DOHH2 (cell line): ENCODE measurements around the gene MACROD2.

Experiments
- H3F3A ChIP-seq: fragments of 200-600 bp; sonication (generic), shearing (Covaris generic); 2 replicates; pipeline ENCODE4 v1.6.0; 2016; ENCODE audit warnings: antibody characterized with exemption, mild to moderate bottlenecking; ENCODE audit not compliant: control insufficient read depth, insufficient read depth
- H3K27ac ChIP-seq: fragments of 200-600 bp; sonication (generic); 2 replicates; pipeline ENCODE4 v1.5.1; 2014; ENCODE audit warnings: low read depth, mild to moderate bottlenecking, low read length, moderate library complexity
- H3K27me3 ChIP-seq: fragments of 200-600 bp; sonication (generic); 2 replicates; pipeline ENCODE4 v1.6.1; 2014; ENCODE audit warnings: mild to moderate bottlenecking, low read length, mixed read lengths; ENCODE audit not compliant: control insufficient read depth
- H3K36me3 ChIP-seq: fragments of 200-600 bp; sonication (generic); 2 replicates; pipeline ENCODE4 v1.6.1; 2014; ENCODE audit warnings: mild to moderate bottlenecking, low read length, moderate library complexity, mixed read lengths; ENCODE audit not compliant: control insufficient read depth
- H3K4me1 ChIP-seq: fragments of 200-600 bp; sonication (generic); 2 replicates; pipeline ENCODE4 v1.6.1; 2014; ENCODE audit warnings: mild to moderate bottlenecking, low read length, mixed read lengths; ENCODE audit not compliant: control insufficient read depth
- H3K4me2 ChIP-seq: fragments of 200-600 bp; sonication (generic); 2 replicates; pipeline ENCODE4 v1.6.0; 2014; ENCODE audit warnings: mild to moderate bottlenecking, low read length, moderate library complexity
- H3K4me3 ChIP-seq: fragments of 200-600 bp; sonication (generic); 2 replicates; pipeline ENCODE4 v1.5.1; 2014; ENCODE audit warnings: mild to moderate bottlenecking, low read length, mixed read lengths
- H3K79me2 ChIP-seq: fragments of 200-600 bp; sonication (generic); 2 replicates; pipeline ENCODE4 v1.6.1; 2014; ENCODE audit warnings: mild to moderate bottlenecking, low read length, mixed read lengths; ENCODE audit not compliant: control insufficient read depth
- H3K9me2 ChIP-seq: fragments of 200-600 bp; sonication (generic); replicated peaks from 2 replicates; pipeline ENCODE4 v1.6.1; 2014; ENCODE audit warnings: mild to moderate bottlenecking, low read length, mixed read lengths; ENCODE audit not compliant: control insufficient read depth
- H3K9me3 ChIP-seq: fragments of 200-600 bp; sonication (generic); 2 replicates; pipeline ENCODE4 v1.6.1; 2014; ENCODE audit warnings: antibody characterized with exemption, low read length, mixed read lengths; ENCODE audit not compliant: control insufficient read depth, insufficient read depth
- H4K20me1 ChIP-seq: fragments of 200-600 bp; sonication (generic); 2 replicates; pipeline ENCODE4 v1.6.0; 2014; ENCODE audit warnings: low read depth, mild to moderate bottlenecking, antibody characterized with exemption, low read length, moderate library complexity; ENCODE audit not compliant: control insufficient read depth, insufficient read depth
- CTCF ChIP-seq: fragments of 200-600 bp; sonication (generic); IDR thresholded peaks from one replicate; pipeline ENCODE4 v1.5.1; 2014; ENCODE audit warnings: antibody characterized with exemption, mild to moderate bottlenecking, low read depth, low read length; ENCODE audit not compliant: poor library complexity, severe bottlenecking
- EZH2phosphoT487 ChIP-seq: fragments of 200-600 bp; sonication (generic); IDR thresholded peaks from 2 replicates; pipeline ENCODE4 v1.6.1; 2017; ENCODE audit warnings: borderline replicate concordance, mild to moderate bottlenecking, antibody characterized with exemption, low read length, moderate library complexity, mixed read lengths

MACROD2 gene

GRCh38 chr20:15319439-15319838 lies 1324.1 kb downstream of the MACROD2 start:
- H3K4me3 ChIP-seq: no peak overlapping the region
- TF ChIP-seq CTCF (no peak), EZH2phosphoT487 (no peak)
- no peaks in the 10 kb centered on the region for H3K79me2 ChIP-seq
- no peak overlapping the region for H3K27ac ChIP-seq
- no peaks in the 10 kb centered on the region for H3K9me3 ChIP-seq
- H3K4me1 ChIP-seq: peaks cover 49% of the 10 kb centered on the region
- H3F3A ChIP-seq: peaks cover 3% of the 10 kb centered on the region; the same call in 1 of the 2 replicates
- no peaks in the 10 kb centered on the region for H3K9me2 ChIP-seq
- no peaks in the 10 kb centered on the region for H4K20me1 ChIP-seq
- H3K4me2 ChIP-seq: no peak overlapping the region
- H3K27me3 ChIP-seq: no peaks in the 10 kb centered on the region
- peaks cover 4% of the 10 kb centered on the region; the same call in 1 of the 2 replicates for H3K36me3 ChIP-seq

GRCh38 chr20:15320941-15321340 lies 1325.6 kb downstream of the MACROD2 start:
- Histone ChIP-seq H3K27ac (no peak overlapping the region), H3K4me1 (peaks cover 37% of the 10 kb centered on the region), H3K9me3 (no peaks in the 10 kb centered on the region), H3K36me3 (peaks cover 4% of the 10 kb centered on the region; the same call in 1 of the 2 replicates), H3K4me2 (no peak overlapping the region), H3K27me3 (no peaks in the 10 kb centered on the region), H3K9me2 (no peaks in the 10 kb centered on the region), H3K4me3 (no peak overlapping the region), H3K79me2 (no peaks in the 10 kb centered on the region), H3F3A (peaks cover 3% of the 10 kb centered on the region; the same call in 1 of the 2 replicates), H4K20me1 (no peaks in the 10 kb centered on the region)
- TF ChIP-seq CTCF (no peak), EZH2phosphoT487 (no peak)

GRCh38 chr20:15327123-15327522 lies 1331.8 kb downstream of the MACROD2 start:
- Histone ChIP-seq H3K4me2 (no peak overlapping the region), H4K20me1 (no peaks in the 10 kb centered on the region), H3K27ac (no peak overlapping the region), H3K36me3 (no peaks in the 10 kb centered on the region), H3F3A (no peaks in the 10 kb centered on the region), H3K79me2 (no peaks in the 10 kb centered on the region), H3K9me2 (no peaks in the 10 kb centered on the region), H3K4me1 (no peaks in the 10 kb centered on the region), H3K27me3 (no peaks in the 10 kb centered on the region), H3K4me3 (no peak overlapping the region), H3K9me3 (no peaks in the 10 kb centered on the region)
- TF ChIP-seq EZH2phosphoT487 (no peak), CTCF (no peak)

- Histone ChIP-seq H3K79me2 (no peaks in the 10 kb centered on the region), H3K4me3 (no peak overlapping the region), H3F3A (no peaks in the 10 kb centered on the region), H3K4me1 (peaks cover 6% of the 10 kb centered on the region), H3K36me3 (no peaks in the 10 kb centered on the region), H4K20me1 (no peaks in the 10 kb centered on the region), H3K4me2 (no peak overlapping the region), H3K9me2 (no peaks in the 10 kb centered on the region), H3K27ac (no peak overlapping the region), H3K27me3 (no peaks in the 10 kb centered on the region), H3K9me3 (no peaks in the 10 kb centered on the region)
- TF ChIP-seq CTCF (no peak), EZH2phosphoT487 (no peak)
These were observed 1332.8 kb downstream of the MACROD2 start for GRCh38 chr20:15328084-15328483.
